Measurements from ENCODE around the gene SEL1L3.

SEL1L3 gene

GRCh38 chr4:25700661-25701060 lies 162.1 kb downstream of the SEL1L3 start:
- no peaks in the 10 kb centered on the region for H3K4me1 ChIP-seq (ENCODE audit: low read length)
- no peak overlapping the region for H3K27ac ChIP-seq (ENCODE audit: low read length)
- no peak overlapping the region for H2AFZ ChIP-seq (ENCODE audit: low read depth, low read length)
- H3K4me2 ChIP-seq (ENCODE audit: low read length): no peak overlapping the region
- H4K20me1 ChIP-seq (ENCODE audit: insufficient read depth, low read length): no peaks in the 10 kb centered on the region
- H3K27me3 ChIP-seq (ENCODE audit: low read depth, low read length): no peaks in the 10 kb centered on the region
- H3K9me3 ChIP-seq (ENCODE audit: insufficient read depth, low read length): no peaks in the 10 kb centered on the region
- H3K36me3 ChIP-seq (replicated peaks; ENCODE audit: low read depth, low read length): no peaks in the 10 kb centered on the region
- no peak for TF ChIP-seq EZH2phosphoT487 (IDR thresholded peaks at IDR 0.05; ENCODE audit: low read depth)
- TF ChIP-seq CTCF (IDR thresholded peaks at IDR 0.05; ENCODE audit: low read depth, low read length): no peak
- no peaks in the 10 kb centered on the region for H3K79me2 ChIP-seq (ENCODE audit: low read length)
- H3K4me3 ChIP-seq (ENCODE audit: low read length): no peak overlapping the region
- no peak overlapping the region for H3K9ac ChIP-seq (ENCODE audit: low read length)

GRCh38 chr4:25697516-25697915 lies 165.3 kb downstream of the SEL1L3 start:
- H3K79me2 ChIP-seq (ENCODE audit: low read length): no peaks in the 10 kb centered on the region
- no peaks in the 10 kb centered on the region for H3K4me1 ChIP-seq (ENCODE audit: low read length)
- no peaks in the 10 kb centered on the region for H4K20me1 ChIP-seq (ENCODE audit: insufficient read depth, low read length)
- H3K27ac ChIP-seq (ENCODE audit: low read length): no peak overlapping the region
- H3K36me3 ChIP-seq (replicated peaks; ENCODE audit: low read depth, low read length): no peaks in the 10 kb centered on the region
- no peaks in the 10 kb centered on the region for H3K27me3 ChIP-seq (ENCODE audit: low read depth, low read length)
- TF ChIP-seq EZH2phosphoT487 (IDR thresholded peaks at IDR 0.05; ENCODE audit: low read depth) (no peak), CTCF (IDR thresholded peaks at IDR 0.05; ENCODE audit: low read depth, low read length) (no peak)
- H2AFZ ChIP-seq (ENCODE audit: low read depth, low read length): no peak overlapping the region
- H3K4me2 ChIP-seq (ENCODE audit: low read length): no peak overlapping the region
- H3K9ac ChIP-seq (ENCODE audit: low read length): no peak overlapping the region
- H3K4me3 ChIP-seq (ENCODE audit: low read length): no peak overlapping the region
- no peaks in the 10 kb centered on the region for H3K9me3 ChIP-seq (ENCODE audit: insufficient read depth, low read length)
